Choroid plexus epithelial cell (primary cell): ENCODE measurements around the gene LELP1.
"Not testable (repeated sequence)": the region's sequence is repeated elsewhere in the genome, so short reads cannot be mapped to it uniquely, and the experiment has no call there.

Source experiments
- DNase-seq: peaks from one replicate; pipeline ENCODE4 v3.0.0-alpha.2; 2010; ENCODE audit warnings: low read depth
- H3K4me3 ChIP-seq: 2 replicates; pipeline ENCODE4 v1.5.1; 2011; ENCODE audit warnings: low read depth, mild to moderate bottlenecking, control low read depth, low read length, moderate library complexity
- TF ChIP-seq, protein P1 (sequence below): conservative IDR thresholded peaks from 2 replicates; pipeline ENCODE4 v1.5.1; 2011; ENCODE audit warnings: low read depth, mild to moderate bottlenecking, control low read depth, inconsistent platforms, low read length, moderate library complexity

LELP1 gene

GRCh38 chr1:153213519-153213918 is 10.3 kb downstream of the LELP1 start:
- no peak overlapping the region for H3K4me3 ChIP-seq
- TF ChIP-seq, protein P1, sequence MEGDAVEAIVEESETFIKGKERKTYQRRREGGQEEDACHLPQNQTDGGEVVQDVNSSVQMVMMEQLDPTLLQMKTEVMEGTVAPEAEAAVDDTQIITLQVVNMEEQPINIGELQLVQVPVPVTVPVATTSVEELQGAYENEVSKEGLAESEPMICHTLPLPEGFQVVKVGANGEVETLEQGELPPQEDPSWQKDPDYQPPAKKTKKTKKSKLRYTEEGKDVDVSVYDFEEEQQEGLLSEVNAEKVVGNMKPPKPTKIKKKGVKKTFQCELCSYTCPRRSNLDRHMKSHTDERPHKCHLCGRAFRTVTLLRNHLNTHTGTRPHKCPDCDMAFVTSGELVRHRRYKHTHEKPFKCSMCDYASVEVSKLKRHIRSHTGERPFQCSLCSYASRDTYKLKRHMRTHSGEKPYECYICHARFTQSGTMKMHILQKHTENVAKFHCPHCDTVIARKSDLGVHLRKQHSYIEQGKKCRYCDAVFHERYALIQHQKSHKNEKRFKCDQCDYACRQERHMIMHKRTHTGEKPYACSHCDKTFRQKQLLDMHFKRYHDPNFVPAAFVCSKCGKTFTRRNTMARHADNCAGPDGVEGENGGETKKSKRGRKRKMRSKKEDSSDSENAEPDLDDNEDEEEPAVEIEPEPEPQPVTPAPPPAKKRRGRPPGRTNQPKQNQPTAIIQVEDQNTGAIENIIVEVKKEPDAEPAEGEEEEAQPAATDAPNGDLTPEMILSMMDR = no peak
- DNase-seq = no peak

- DNase-seq = no peak
- H3K4me3 ChIP-seq = no peak within 1 kb of the TSS
- TF ChIP-seq, protein P1 = no peak
Measured at GRCh38 chr1:153217212-153217611, 14.0 kb downstream of the LELP1 start, which contains the start of gene PRR9. Gene PRR9, plus strand, starts transcription at chr1:153217584. Its CDS starts 561 bp downstream, at chr1:153218145.

DNA sequence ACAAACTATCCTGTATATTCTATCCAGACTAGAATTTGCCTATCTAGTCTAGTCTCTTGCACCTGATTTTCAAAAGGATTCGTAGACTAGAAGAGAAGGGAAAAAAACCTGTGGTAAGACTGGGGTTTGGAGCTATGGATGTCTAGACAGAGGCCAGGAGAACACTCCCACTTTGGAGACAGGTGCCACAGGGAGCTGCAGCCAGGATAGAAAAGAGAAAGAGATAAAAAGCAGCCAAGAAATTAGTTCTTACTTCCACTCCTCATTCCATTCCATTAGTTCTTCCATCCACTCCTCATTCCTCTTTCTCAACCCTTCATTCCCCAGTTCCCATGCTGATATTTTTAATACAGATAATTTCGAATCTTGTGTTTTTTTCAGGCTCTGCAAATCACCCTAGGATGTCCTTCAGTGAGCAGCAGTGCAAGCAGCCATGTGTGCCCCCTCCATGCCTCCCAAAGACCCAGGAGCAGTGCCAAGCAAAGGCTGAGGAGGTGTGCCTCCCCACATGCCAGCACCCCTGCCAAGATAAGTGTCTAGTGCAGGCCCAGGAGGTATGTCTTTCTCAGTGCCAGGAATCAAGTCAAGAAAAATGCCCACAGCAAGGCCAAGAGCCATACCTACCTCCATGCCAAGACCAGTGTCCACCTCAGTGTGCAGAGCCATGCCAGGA is 14.7 kb downstream of the LELP1 start:
- no peak overlapping the region for H3K4me3 ChIP-seq
- TF ChIP-seq, protein P1 = no peak
- no peak for DNase-seq

DNA sequence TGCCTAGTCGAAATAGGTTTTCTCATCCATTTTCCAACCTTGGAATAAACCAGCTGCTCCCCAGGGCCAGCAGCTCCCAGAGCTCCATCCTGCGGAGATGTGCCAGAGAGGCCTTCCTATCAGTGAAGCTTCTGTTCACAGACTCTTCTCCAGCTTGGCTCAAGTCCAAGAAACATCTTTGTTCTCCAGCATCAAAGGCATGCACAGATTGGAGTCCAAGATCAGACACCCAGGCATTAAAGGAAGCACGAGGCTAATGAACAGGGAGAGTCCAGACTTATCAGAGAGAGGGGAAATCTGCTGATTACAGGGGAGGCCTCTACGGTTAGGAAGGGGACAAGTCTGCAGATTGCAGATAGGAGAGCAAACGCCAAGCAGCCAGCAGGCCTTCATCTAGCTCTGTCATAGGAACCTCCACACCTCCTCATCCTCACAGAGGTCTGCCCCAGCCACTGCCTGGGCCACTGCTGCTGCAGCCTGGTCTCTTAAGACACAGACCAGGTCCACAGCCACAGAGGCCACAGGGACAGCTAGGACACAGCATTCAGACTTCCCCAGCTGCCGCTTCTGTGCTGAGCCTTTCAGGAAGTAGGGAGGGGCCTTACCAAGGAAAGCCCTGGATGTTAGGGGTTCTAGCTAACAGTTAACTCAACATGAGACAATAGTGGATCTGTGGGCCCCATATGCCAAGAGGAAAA is 17.5 kb downstream of the LELP1 start:
- H3K4me3 ChIP-seq = no peak overlapping the region
- TF ChIP-seq, protein P1 = no peak
- DNase-seq = no peak

DNA sequence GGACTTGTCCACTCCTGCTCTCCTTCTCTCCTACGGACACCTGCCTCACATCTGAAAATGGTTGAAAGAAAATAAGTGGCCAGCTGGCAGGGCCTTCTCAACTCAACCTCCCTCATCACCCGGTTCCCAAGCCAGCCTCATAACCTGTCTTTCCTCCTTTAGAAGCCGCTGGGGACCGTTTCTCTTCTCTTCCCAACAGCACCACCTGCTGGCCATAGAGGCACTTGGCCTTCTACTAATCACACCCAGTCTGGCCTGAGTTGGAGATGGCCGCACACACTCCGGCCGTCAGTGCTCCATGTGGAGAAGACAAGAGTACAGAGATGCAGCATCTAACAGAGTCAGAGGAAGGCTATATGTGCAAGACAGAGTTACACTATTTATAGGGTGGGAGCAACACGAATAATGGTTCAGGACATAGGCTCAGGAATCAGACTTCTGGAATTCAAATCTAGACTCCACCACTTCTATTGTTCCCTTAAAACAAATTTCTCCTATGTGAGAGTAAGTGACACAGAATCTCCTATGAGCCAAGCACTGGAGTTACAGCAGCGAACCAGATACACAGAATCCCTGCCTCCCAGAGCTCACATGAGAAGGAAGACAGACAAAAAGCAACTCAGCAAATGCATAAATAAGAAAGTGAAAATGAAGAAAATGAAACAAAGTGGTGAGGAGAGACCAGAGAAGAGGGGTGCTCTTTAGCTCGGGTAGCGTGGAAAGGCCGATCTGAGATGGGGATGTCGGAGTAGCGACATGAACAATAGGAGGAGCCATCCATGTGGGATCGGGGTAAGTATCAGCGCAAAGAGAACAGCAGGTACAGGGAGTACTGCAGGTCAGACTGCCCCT is 20.0 kb downstream of the LELP1 start:
- DNase-seq = peak; percentile 57
- TF ChIP-seq, protein P1 = peak; percentile 62
- not testable (repeated sequence) for H3K4me3 ChIP-seq

DNA sequence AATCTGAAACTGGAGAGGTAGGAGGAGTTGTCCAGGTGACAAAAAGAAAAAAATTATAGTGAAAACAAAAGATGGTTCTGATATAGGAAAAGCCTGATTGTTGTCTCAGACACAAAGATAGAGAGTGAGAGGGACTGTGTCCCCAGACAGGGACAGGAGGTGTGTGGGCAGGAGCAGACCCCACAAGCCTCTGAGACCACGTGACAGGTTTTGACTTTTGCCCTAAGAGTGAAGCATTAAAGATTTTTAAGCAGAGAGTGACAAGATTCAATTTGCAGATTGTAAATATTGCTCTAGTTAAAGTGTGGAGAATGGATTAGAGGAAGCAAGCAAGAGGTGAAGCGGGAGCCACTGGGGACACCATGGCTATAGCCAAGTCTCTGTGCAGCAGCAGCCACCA is 24.6 kb downstream of the LELP1 start:
- DNase-seq = no peak
- TF ChIP-seq, protein P1 = no peak
- no peak overlapping the region for H3K4me3 ChIP-seq
